PC-9 (cell line): ENCODE measurements around the gene DUOXA1. TPM values are rescaled to one million over a fixed set of nuclear protein-coding genes. Genes with fewer than 3 reads are reported as not detected.

ENCODE experiments used
- BruUV-seq: library from RNA; stranded (reverse); fragments of 400-500 nt; replicated peaks from 2 replicates; lab custom pipeline; 2021; lab: Mats Ljungman, UMichigan
- CTCF ChIA-PET: fragments of 300-600 bp; sonication (Branson Sonifier 250); formaldehyde crosslinking; loops from one replicate; lab custom pipeline; 2022; ENCODE audit warnings: antibody characterized with exemption; lab: Charles Lee
- POLR2A ChIA-PET: fragments of 300-600 bp; sonication (Branson Sonifier 250); formaldehyde crosslinking; loops from one replicate; lab custom pipeline; 2022; ENCODE audit warnings: antibody characterized with exemption; ENCODE audit not compliant: unreplicated experiment; lab: Charles Lee
- DNase-seq, 2 experiments: peaks; one replicate each; pipeline versions ENCODE4 v3.0.0 to v3.0.0-alpha.2; 2015 to 2022; ENCODE audit warnings: mixed read lengths in 1 of 2
- H2AFZ ChIP-seq: fragments of 200-600 bp; sonication (generic); 2 replicates; pipeline ENCODE4 v1.8.1; 2017; ENCODE audit warnings: antibody characterized with exemption
- H3F3A ChIP-seq: fragments of 200-600 bp; sonication (generic); 2 replicates; pipeline ENCODE4 v1.8.1; 2017; ENCODE audit warnings: antibody characterized with exemption, mild to moderate bottlenecking, low read depth; ENCODE audit not compliant: insufficient read depth
- H3K27ac ChIP-seq: fragments of 200-600 bp; sonication (generic); 2 replicates; pipeline ENCODE4 v1.6.1; 2016; ENCODE audit warnings: mixed run types
- H3K27me3 ChIP-seq: fragments of 200-600 bp; sonication (generic); 2 replicates; pipeline ENCODE4 v1.6.1; 2016; ENCODE audit warnings: low read depth, mixed run types; ENCODE audit not compliant: insufficient read depth
- H3K36me3 ChIP-seq: fragments of 200-600 bp; sonication (generic); 2 replicates; pipeline ENCODE4 v1.6.1; 2016; ENCODE audit warnings: low read depth, mixed run types
- H3K4me1 ChIP-seq: fragments of 200-600 bp; sonication (generic); replicated peaks from 2 replicates; pipeline ENCODE4 v1.6.1; 2016; ENCODE audit warnings: mixed run types; ENCODE audit not compliant: insufficient read depth
- H3K4me2 ChIP-seq: fragments of 200-600 bp; sonication (generic); 2 replicates; pipeline ENCODE4 v1.6.1; 2017; ENCODE audit warnings: mixed run types
- H3K4me3 ChIP-seq: fragments of 200-600 bp; sonication (generic); 2 replicates; pipeline ENCODE4 v1.6.1; 2016; ENCODE audit warnings: mixed run types
- H3K79me2 ChIP-seq: fragments of 200-600 bp; sonication (generic); 2 replicates; pipeline ENCODE4 v1.6.1; 2017; ENCODE audit warnings: low read depth, mixed run types
- H3K9me2 ChIP-seq: fragments of 200-600 bp; sonication (generic); 2 replicates; pipeline ENCODE4 v1.8.1; 2017; ENCODE audit warnings: mild to moderate bottlenecking; ENCODE audit not compliant: insufficient read depth
- H3K9me3 ChIP-seq: fragments of 200-600 bp; sonication (generic); 2 replicates; pipeline ENCODE4 v1.8.1; 2016; ENCODE audit warnings: low read depth; ENCODE audit not compliant: insufficient read depth
- H4K20me1 ChIP-seq: fragments of 200-600 bp; sonication (generic); 2 replicates; pipeline ENCODE4 v1.8.1; 2017; ENCODE audit not compliant: insufficient read depth
- CTCF ChIP-seq: fragments of 200-600 bp; sonication (generic); conservative IDR thresholded peaks from 2 replicates; pipeline ENCODE4 v1.6.1; 2017; ENCODE audit warnings: mixed run types, antibody characterized with exemption, mild to moderate bottlenecking, moderate library complexity
- EZH2 ChIP-seq: fragments of 200-600 bp; sonication (generic); IDR thresholded peaks from 2 replicates; pipeline ENCODE4 v1.8.0; 2017; ENCODE audit warnings: antibody characterized with exemption, low read depth
- intact Hi-C: fragments of 100-400 bp; cut with micrococcal nuclease; formaldehyde crosslinking; loops from one replicate; pipeline ENCODE4 v1.10.0; 2022; ENCODE audit not compliant: unreplicated experiment
- total RNA-seq: library from RNA; stranded (reverse); gene quantifications from 2 replicates; pipeline ENCODE4 v1.2.3, GENCODE V29; 2021

DUOXA1 gene
- total RNA-seq, 1 experiment from 2014 or later = 0.33 TPM

GRCh38 chr15:45134046-45134445 is 4.4 kb upstream of the DUOXA1 start:
- no peaks in the 10 kb centered on the region for H3K4me1 ChIP-seq
- ChIA-PET POLR2A (no interaction called here), CTCF (no interaction called here)
- no peaks in the 10 kb centered on the region for H3K27me3 ChIP-seq
- no peaks in the 10 kb centered on the region for H3K9me3 ChIP-seq
- intact Hi-C loops = no loop called here
- no peak overlapping the region for H2AFZ ChIP-seq
- H3K79me2 ChIP-seq = no peaks in the 10 kb centered on the region
- TF ChIP-seq EZH2 (no peak), CTCF (no peak)
- no peaks in the 10 kb centered on the region for H3F3A ChIP-seq
- H3K4me2 ChIP-seq = no peak overlapping the region
- no peak overlapping the region for H3K27ac ChIP-seq
- no peak overlapping the region for H3K4me3 ChIP-seq
- no peaks in the 10 kb centered on the region for H3K9me2 ChIP-seq
- DNase-seq = no peak
- no peaks in the 10 kb centered on the region for H3K36me3 ChIP-seq
- no peaks in the 10 kb centered on the region for H4K20me1 ChIP-seq
- no TSS peak for BruUV-seq

- Histone ChIP-seq H3K27ac (no peak overlapping the region), H2AFZ (no peak overlapping the region), H3K9me3 (no peaks in the 10 kb centered on the region), H3K4me2 (no peak overlapping the region), H3K36me3 (no peaks in the 10 kb centered on the region), H3K79me2 (no peaks in the 10 kb centered on the region), H3K27me3 (no peaks in the 10 kb centered on the region), H3K4me1 (no peaks in the 10 kb centered on the region), H3F3A (no peaks in the 10 kb centered on the region), H3K4me3 (no peak overlapping the region), H3K9me2 (no peaks in the 10 kb centered on the region), H4K20me1 (no peaks in the 10 kb centered on the region)
- intact Hi-C loops = no loop called here
- TF ChIP-seq CTCF = no peak
- ChIA-PET CTCF (interaction anchor here (0.6 to 1.8 kb wide), 2 partner anchors 29 to 78 kb away, joined by 4 to 5 read pairs; no protein-coding TSS in a partner anchor), POLR2A (no interaction called here)
- DNase-seq = no peak
- no TSS peak for BruUV-seq
These were observed 3.9 kb upstream of the DUOXA1 start for GRCh38 chr15:45133561-45133920.

- TF ChIP-seq CTCF = no peak
- TF ChIP-seq EZH2 = no peak
- Histone ChIP-seq H3F3A (no peaks in the 10 kb centered on the region), H3K36me3 (no peaks in the 10 kb centered on the region), H3K4me1 (no peaks in the 10 kb centered on the region), H3K27ac (no peak overlapping the region), H3K9me2 (no peaks in the 10 kb centered on the region), H3K4me3 (no peak overlapping the region), H3K9me3 (no peaks in the 10 kb centered on the region), H3K4me2 (no peak overlapping the region), H4K20me1 (no peaks in the 10 kb centered on the region), H3K27me3 (no peaks in the 10 kb centered on the region), H3K79me2 (no peaks in the 10 kb centered on the region), H2AFZ (no peak overlapping the region)
- CTCF ChIA-PET = interaction anchor here (0.6 to 1.8 kb wide), 2 partner anchors 30 to 78 kb away, joined by 4 to 5 read pairs; no protein-coding TSS in a partner anchor
- POLR2A ChIA-PET = no interaction called here
- intact Hi-C loops = no loop called here
- no peak for DNase-seq
- BruUV-seq = no TSS peak
These were observed 3.3 kb upstream of the DUOXA1 start for GRCh38 chr15:45132844-45133560.
